GM12891 (cell line): ENCODE results near the gene TGFBRAP1.

Experiments used
- POLR2A ChIP-seq: IDR thresholded peaks from 2 replicates; pipeline ENCODE4 v1.6.1; 2011; ENCODE audit warnings: low read depth, low read length, control low read depth
- POLR2AphosphoS5 ChIP-seq: IDR thresholded peaks from 2 replicates; pipeline ENCODE4 v1.6.1; 2011; ENCODE audit warnings: low read depth, low read length, control low read depth

- no peak for TF ChIP-seq POLR2A
- no peak for TF ChIP-seq POLR2AphosphoS5
Observed at GRCh38 chr2:105315314-105315713, 14.2 kb downstream of the TGFBRAP1 start.
